Kidney (tissue), 14 donors: Measurements from ENCODE around the gene DUS1L. TPM values are rescaled to one million over a fixed set of nuclear protein-coding genes. Genes with fewer than 3 reads are reported as not detected.
A peak's percentile ranks its signal among the peaks of the same experiment; 100 is the strongest.

Experiments used
- DNase-seq, 5 donors: peaks; one replicate each; pipeline ENCODE4 v3.0.0-alpha.2; 2013 to 2020
- FAIRE-seq: peaks from 2 replicates; lab custom pipeline; 2012; peaks lifted over from hg19 to GRCh38; lab: Jason Lieb, UNC
- H3K27ac ChIP-seq, 2 donors: one replicate each; pipeline ENCODE4 v1.7.0; 2013; ENCODE audit warnings: low read depth in 2 of 2, low read length in 2 of 2, inconsistent platforms in 1 of 2
- H3K27me3 ChIP-seq: one replicate; pipeline ENCODE4 v1.7.1; 2013; ENCODE audit warnings: low read length, inconsistent platforms; ENCODE audit not compliant: control insufficient read depth, insufficient read depth
- H3K36me3 ChIP-seq, 3 donors: one replicate each; pipeline versions ENCODE4 v1.7.0 to v1.7.1; 2013; ENCODE audit warnings: low read length in 3 of 3, control low read depth in 1 of 3, inconsistent platforms in 1 of 3; ENCODE audit not compliant: insufficient read depth in 3 of 3, control insufficient read depth in 2 of 3
- H3K4me1 ChIP-seq, 3 donors: one replicate each; pipeline versions ENCODE4 v1.7.0 to v1.7.1; 2013; ENCODE audit warnings: low read length in 3 of 3, inconsistent platforms in 1 of 3, low read depth in 1 of 3; ENCODE audit not compliant: control insufficient read depth in 2 of 3, insufficient read depth in 2 of 3
- H3K4me3 ChIP-seq, 3 donors: one replicate each; pipeline versions ENCODE4 v1.7.0 to v1.8.1; 2013; ENCODE audit warnings: low read length in 3 of 3, control low read depth in 1 of 3, inconsistent platforms in 1 of 3
- H3K9ac ChIP-seq, 3 donors: one replicate each; pipeline versions ENCODE4 v1.7.0 to v1.7.1; 2013; ENCODE audit warnings: low read length in 3 of 3, control low read depth in 1 of 3, inconsistent platforms in 1 of 3
- H3K9me3 ChIP-seq, 3 donors: one replicate each; pipeline versions ENCODE4 v1.7.0 to v1.7.1; 2013; ENCODE audit warnings: low read length in 3 of 3, control low read depth in 1 of 3, inconsistent platforms in 1 of 3; ENCODE audit not compliant: control insufficient read depth in 2 of 3, insufficient read depth in 1 of 3
- CTCF ChIP-seq: IDR thresholded peaks from 3 replicates; pipeline ENCODE4 v1.5.1; 2012; ENCODE audit warnings: mild to moderate bottlenecking, moderate library complexity, borderline replicate concordance; ENCODE audit not compliant: insufficient read depth; ENCODE audit errors: extremely low read depth
- intact Hi-C: fragments of 100-400 bp; cut with DNase I; formaldehyde crosslinking; loops from one replicate; pipeline ENCODE4 v1.11.1; 2022
- polyA plus RNA-seq: library from polyadenylated mRNA; stranded (reverse); fragments of 350-450 nt; fragmentation: Illumina TruSeq; extraction: RNeasy Lipid Tissue Mini Kit (QIAGEN cat#74804); gene quantifications from one replicate; pipeline ENCODE4 v1.2.3, GENCODE V29; 2014; ENCODE audit warnings: low read depth, low replicate concordance; ENCODE audit not compliant: insufficient read depth
- total RNA-seq: library from RNA; stranded (reverse); fragmentation: NEBNext Ultra II Directional; extraction: Animal tissue kit (Norgen Biotek cat#: 25700); gene quantifications from one replicate; pipeline ENCODE4 v1.2.1, GENCODE V29; 2021
- donor health status: control.
- donor health status: control.
- donor health status: control.
- donor health status: control.
- donor health status: control.
- donor health status: DM: yes; HTN: yes; CAD: no.
- donor health status: Normal renal cell carcinoma (clear cell type).

The DUS1L gene
- total and polyA plus RNA-seq, 2 donors from 2014 or later, result 84.8 to 102 TPM

DNA sequence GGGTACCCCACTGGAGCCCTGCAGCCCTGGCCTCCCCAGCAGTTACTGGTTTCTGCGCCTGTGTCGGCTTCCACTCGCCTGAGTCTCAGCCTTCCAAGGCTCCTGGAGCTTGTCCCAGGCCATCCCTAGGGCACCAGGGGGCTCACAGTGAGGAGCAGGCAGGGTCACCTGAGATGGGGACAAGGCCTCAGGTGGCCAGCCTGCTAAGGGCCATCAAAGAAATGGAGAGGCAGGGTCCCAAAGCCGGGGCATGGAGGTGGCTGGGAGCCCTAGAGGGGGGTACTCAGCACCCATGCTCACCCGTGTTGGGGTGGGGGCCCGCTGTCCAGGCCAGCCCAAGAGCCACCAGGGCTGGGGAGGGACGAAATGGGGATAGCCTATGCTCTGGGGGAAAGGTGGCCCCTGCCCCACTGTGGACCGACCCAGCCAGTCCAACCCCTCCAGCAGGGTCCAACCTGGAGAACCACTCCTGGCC is 31.1 kb upstream of the DUS1L start:
- Histone ChIP-seq H3K4me3 (peak overlapping the region in 2 of 3 donors; percentile 1 to 46), H3K9me3 (no peaks in the 10 kb centered on the region), H3K27me3 (no peaks in the 10 kb centered on the region), H3K4me1 (peaks cover 0 to 28% (median 12%) of the 10 kb centered on the region in 3 donors), H3K36me3 (peaks cover 0 to 11% (median 2%) of the 10 kb centered on the region in 3 donors), H3K27ac (no peak overlapping the region), H3K9ac (peak overlapping the region in 1 of 3 donors; percentile 26)
- peak in 1 of 5 donors; percentile 82 for DNase-seq
- no peak for TF ChIP-seq CTCF
- FAIRE-seq, result no peak
- intact Hi-C loops, result no loop called here

GRCh38 chr17:82095777-82096708 is 30.4 kb upstream of the DUS1L start:
- no peak for TF ChIP-seq CTCF
- FAIRE-seq, result no peak
- H3K36me3 ChIP-seq, result peaks cover 0 to 11% (median 2%) of the 10 kb centered on the region in 3 donors

GRCh38 chr17:82094931-82095776 is 29.6 kb upstream of the DUS1L start:
- Histone ChIP-seq H3K4me1 (peaks cover 0 to 17% (median 12%) of the 10 kb centered on the region in 3 donors), H3K9ac (no peak overlapping the region), H3K27me3 (no peaks in the 10 kb centered on the region), H3K9me3 (no peaks in the 10 kb centered on the region), H3K4me3 (no peak overlapping the region), H3K36me3 (peaks cover 0 to 11% (median 2%) of the 10 kb centered on the region in 3 donors), H3K27ac (no peak overlapping the region)
- TF ChIP-seq CTCF, result no peak
- intact Hi-C loops, result no loop called here
- FAIRE-seq (no peak), DNase-seq (peak in 1 of 5 donors; percentile 73)

More at GRCh38 chr17:82095777-82096708, 30.4 kb upstream of the DUS1L start:
- intact Hi-C loops, result no loop called here
- Histone ChIP-seq H3K9ac (no peak overlapping the region), H3K27ac (no peak overlapping the region), H3K4me3 (no peak overlapping the region), H3K9me3 (no peaks in the 10 kb centered on the region), H3K27me3 (no peaks in the 10 kb centered on the region), H3K4me1 (peaks cover 0 to 21% (median 12%) of the 10 kb centered on the region in 3 donors)
- DNase-seq, result peak in 1 of 5 donors; percentile 79
